GM12801 (cell line): Measurements from ENCODE around the gene DISP2.

ENCODE experiments used
- TF ChIP-seq, protein P1 (sequence below): IDR thresholded peaks from one replicate; pipeline ENCODE4 v1.5.1; 2011; ENCODE audit warnings: control low read depth; ENCODE audit not compliant: insufficient read length; ENCODE audit errors: extremely low read depth

Gene DISP2

DNA sequence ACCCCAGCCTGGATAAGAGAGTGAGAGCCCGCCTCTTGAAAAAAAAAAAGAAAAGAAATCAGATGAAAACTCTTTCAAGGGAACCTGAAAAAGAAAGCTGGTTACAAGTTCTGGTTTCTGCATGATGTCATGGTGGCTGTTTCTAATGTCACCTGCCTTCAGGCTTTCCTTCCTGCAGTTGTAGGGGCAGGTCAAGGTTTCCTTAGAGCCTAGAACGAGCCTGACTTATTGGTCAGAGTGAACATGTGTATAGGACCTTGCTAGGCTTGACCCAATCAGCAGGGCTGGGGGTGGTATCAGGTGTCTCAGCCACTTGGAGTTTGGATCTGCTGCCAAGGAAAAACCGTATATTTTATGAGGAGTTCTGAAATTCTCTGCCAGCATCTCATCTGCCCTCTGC is 51.3 kb downstream of the DISP2 start:
- TF ChIP-seq, protein P1, sequence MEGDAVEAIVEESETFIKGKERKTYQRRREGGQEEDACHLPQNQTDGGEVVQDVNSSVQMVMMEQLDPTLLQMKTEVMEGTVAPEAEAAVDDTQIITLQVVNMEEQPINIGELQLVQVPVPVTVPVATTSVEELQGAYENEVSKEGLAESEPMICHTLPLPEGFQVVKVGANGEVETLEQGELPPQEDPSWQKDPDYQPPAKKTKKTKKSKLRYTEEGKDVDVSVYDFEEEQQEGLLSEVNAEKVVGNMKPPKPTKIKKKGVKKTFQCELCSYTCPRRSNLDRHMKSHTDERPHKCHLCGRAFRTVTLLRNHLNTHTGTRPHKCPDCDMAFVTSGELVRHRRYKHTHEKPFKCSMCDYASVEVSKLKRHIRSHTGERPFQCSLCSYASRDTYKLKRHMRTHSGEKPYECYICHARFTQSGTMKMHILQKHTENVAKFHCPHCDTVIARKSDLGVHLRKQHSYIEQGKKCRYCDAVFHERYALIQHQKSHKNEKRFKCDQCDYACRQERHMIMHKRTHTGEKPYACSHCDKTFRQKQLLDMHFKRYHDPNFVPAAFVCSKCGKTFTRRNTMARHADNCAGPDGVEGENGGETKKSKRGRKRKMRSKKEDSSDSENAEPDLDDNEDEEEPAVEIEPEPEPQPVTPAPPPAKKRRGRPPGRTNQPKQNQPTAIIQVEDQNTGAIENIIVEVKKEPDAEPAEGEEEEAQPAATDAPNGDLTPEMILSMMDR = no peak

DNA sequence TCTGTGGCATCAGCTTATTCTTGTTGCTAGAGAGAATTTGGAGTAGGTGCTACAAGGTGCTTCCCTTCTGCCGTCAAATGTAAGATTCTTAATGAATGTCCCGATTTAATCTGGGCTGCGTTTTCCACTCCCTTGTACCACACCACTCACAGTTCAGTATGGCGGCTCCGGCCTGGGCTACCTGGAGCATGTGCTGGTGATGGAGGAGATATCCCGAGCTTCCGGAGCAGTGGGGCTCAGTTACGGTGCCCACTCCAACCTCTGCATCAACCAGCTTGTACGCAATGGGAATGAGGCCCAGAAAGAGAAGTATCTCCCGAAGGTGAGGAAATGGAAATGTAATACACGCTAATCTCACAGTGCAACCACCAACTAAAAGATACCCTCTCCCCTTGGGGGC is 52.5 kb downstream of the DISP2 start:
- TF ChIP-seq, protein P1 = no peak

DNA sequence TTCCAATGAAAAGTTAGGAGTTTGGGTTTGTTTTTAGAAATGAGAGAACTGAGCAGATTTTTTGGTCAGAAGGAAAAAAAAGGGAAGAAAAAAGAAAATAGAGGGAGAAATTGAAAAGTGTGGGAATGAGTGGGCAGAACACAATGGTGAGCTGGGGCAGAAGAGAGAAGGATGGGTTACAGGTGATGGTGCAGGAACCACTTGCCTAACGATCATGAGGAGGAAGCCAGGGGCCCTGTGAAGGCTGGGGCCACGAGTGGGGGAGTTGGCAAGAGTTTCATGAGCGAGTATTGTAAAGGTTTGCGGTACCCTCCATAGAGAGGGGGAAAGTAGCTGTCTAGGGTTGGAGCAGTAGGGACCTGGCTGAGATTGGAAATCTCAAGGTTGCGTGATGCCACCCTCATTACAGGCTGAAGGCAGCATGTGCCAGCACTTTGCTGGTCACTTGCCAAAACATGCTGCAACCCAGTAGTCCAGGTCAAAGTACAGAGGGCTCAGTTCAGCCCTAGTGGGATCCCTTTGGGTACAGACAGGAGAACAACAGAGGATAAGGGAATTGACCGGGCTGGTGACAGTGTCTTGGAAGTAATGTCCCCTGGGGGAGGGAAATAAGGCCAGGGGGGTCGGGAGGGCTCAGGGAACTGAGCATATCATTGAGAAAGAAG is 54.2 kb downstream of the DISP2 start:
- TF ChIP-seq, protein P1 = no peak

DNA sequence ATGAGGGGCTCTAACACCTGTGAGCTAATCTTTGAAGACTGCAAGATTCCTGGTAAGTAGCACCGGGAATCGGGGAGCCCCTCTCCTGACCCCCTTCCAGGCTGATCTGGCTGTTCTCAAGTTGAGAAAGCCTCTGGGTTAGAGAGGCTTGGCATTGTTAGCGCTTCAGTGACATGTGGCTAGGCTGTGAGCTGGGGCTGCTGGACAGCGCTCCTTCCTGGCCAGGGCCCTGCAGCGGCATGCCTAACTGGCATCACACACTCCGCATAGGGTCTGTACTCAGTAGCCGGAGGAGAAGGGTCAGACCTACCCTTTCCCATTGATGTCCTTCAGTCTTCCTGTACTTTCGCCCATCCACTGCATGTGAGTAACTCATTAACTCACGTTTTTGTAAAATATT is 55.0 kb downstream of the DISP2 start:
- TF ChIP-seq, protein P1 = no peak

DNA sequence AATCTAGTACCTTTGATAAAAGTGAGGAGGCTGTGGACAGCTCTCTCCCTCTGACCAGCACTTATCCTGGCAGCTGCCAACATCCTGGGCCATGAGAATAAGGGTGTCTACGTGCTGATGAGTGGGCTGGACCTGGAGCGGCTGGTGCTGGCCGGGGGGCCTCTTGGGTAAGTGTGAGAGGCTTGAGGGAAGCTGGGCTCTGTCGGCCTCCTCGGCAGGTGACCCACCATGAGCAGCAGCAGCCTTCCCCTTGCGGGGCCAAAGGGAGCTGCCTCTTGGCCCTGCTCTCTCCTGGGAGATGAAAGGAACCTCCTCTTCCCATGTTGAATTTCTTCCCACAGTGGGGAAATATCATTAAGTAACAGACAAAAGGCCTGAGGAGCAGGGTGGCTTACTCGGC is 56.8 kb downstream of the DISP2 start:
- TF ChIP-seq, protein P1 = no peak

DNA sequence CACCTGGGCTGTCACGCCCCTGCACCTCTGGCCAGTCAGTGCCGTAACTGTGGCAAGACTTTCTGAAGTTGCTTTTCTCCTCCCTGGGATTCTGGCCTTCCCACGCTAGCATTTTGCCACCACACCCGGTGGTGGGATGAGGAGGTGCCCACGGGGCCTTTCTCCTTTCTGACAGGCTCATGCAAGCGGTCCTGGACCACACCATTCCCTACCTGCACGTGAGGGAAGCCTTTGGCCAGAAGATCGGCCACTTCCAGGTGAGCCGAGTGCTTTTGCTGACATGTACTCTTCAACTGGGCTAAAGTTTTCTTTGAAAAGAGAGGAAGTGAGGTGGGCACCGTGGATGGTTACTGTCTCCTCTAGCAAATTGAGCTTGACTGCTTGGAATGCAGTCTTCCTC is 57.2 kb downstream of the DISP2 start:
- TF ChIP-seq, protein P1 = no peak

DNA sequence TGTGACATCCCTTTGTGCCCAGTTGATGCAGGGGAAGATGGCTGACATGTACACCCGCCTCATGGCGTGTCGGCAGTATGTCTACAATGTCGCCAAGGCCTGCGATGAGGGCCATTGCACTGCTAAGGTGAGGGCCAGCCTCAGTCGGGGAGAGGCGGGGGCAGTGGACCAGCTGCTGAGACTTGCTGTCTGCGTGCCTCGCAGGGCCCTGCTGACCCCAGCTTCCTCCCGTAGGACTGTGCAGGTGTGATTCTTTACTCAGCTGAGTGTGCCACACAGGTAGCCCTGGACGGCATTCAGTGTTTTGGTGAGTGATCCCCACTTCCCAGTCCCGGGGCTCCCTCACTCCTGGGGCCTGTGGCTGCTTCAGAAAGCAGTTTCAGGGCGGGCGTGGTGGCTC is 58.0 kb downstream of the DISP2 start:
- TF ChIP-seq, protein P1 = no peak
